GM08714 (cell line): ENCODE data around the gene MAP6D1.
"Not testable (repeated sequence)": the region's sequence is repeated elsewhere in the genome, so short reads cannot be mapped to it uniquely, and the experiment has no call there.

ENCODE experiments used
- H3K4me3 ChIP-seq: fragments of 200-500 bp; sonication (Bioruptor generic); 2 replicates; pipeline ENCODE4 v1.5.1; 2014; ENCODE audit warnings: mild to moderate bottlenecking, low read length, inconsistent platforms
- ZNF274 ChIP-seq: IDR thresholded peaks from 2 replicates; pipeline ENCODE4 v1.6.1; 2012; ENCODE audit warnings: mild to moderate bottlenecking, low read depth, low read length

The MAP6D1 gene

GRCh38 chr3:183797996-183798395, 27.4 kb downstream of the MAP6D1 start:
- H3K4me3 ChIP-seq, result no peak overlapping the region
- TF ChIP-seq ZNF274, result no peak

- no peak for TF ChIP-seq ZNF274
- no peak overlapping the region for H3K4me3 ChIP-seq
Measured at GRCh38 chr3:183796372-183796771, 29.0 kb downstream of the MAP6D1 start.

- no peak for TF ChIP-seq ZNF274
- no peak overlapping the region for H3K4me3 ChIP-seq
Measured at GRCh38 chr3:183794452-183794851, 30.9 kb downstream of the MAP6D1 start.

- H3K4me3 ChIP-seq, result no peak overlapping the region
- no peak for TF ChIP-seq ZNF274
Measured at GRCh38 chr3:183792976-183793375, 32.4 kb downstream of the MAP6D1 start.

- no peak for TF ChIP-seq ZNF274
- no peak overlapping the region for H3K4me3 ChIP-seq
Measured at GRCh38 chr3:183790700-183791099, 34.7 kb downstream of the MAP6D1 start.

GRCh38 chr3:183789826-183790225, 35.6 kb downstream of the MAP6D1 start:
- TF ChIP-seq ZNF274, result no peak
- no peak overlapping the region for H3K4me3 ChIP-seq

- not testable (repeated sequence) for H3K4me3 ChIP-seq
Measured at GRCh38 chr3:183784503-183784902, 40.9 kb downstream of the MAP6D1 start.

- no peak for TF ChIP-seq ZNF274
- H3K4me3 ChIP-seq, result no peak overlapping the region
Measured at GRCh38 chr3:183782576-183783276, 42.7 kb downstream of the MAP6D1 start.

- no peak for TF ChIP-seq ZNF274
- H3K4me3 ChIP-seq, result no peak overlapping the region
Measured at GRCh38 chr3:183781246-183781645, 44.1 kb downstream of the MAP6D1 start.

- H3K4me3 ChIP-seq, result no peak overlapping the region
- no peak for TF ChIP-seq ZNF274
Measured at GRCh38 chr3:183779896-183780465, 45.4 kb downstream of the MAP6D1 start.

GRCh38 chr3:183777016-183777618, 48.3 kb downstream of the MAP6D1 start:
- H3K4me3 ChIP-seq, result no peak overlapping the region
- no peak for TF ChIP-seq ZNF274

- H3K4me3 ChIP-seq, result not testable (repeated sequence)
Measured at GRCh38 chr3:183776451-183776850, 48.9 kb downstream of the MAP6D1 start.

GRCh38 chr3:183775781-183776180, 49.6 kb downstream of the MAP6D1 start:
- no peak for TF ChIP-seq ZNF274
- no peak overlapping the region for H3K4me3 ChIP-seq

GRCh38 chr3:183774631-183775030, 50.7 kb downstream of the MAP6D1 start:
- no peak overlapping the region for H3K4me3 ChIP-seq
- TF ChIP-seq ZNF274, result no peak

- no peak for TF ChIP-seq ZNF274
- H3K4me3 ChIP-seq, result no peak overlapping the region
Measured at GRCh38 chr3:183769453-183769852, 55.9 kb downstream of the MAP6D1 start.
